Right renal cortex interstitium (tissue), 3 donors: ENCODE results near the gene TUBA1C. TPM values are rescaled to one million over a fixed set of nuclear protein-coding genes. Genes with fewer than 3 reads are reported as not detected.
A peak's percentile ranks its signal among the peaks of the same experiment; 100 is the strongest.

Experiments used
- DNase-seq, 3 donors: peaks; one replicate each; pipeline ENCODE4 v3.0.0-alpha.2; 2013; ENCODE audit warnings: low read depth in 3 of 3, low spot score in 2 of 3
- polyA plus RNA-seq, 3 donors: library from polyadenylated mRNA; unstranded; fragments of 120-200 nt; gene quantifications; one replicate each; pipeline ENCODE4 v1.2.1, GENCODE V29; 2013; ENCODE audit not compliant: insufficient read length in 3 of 3

TUBA1C gene
- 100 to 1,000 TPM; 142 to 183 (median 163) TPM for polyA plus RNA-seq

GRCh38 chr12:49264873-49265792 lies at the start of gene TUBA1C:
TSS of gene TUBA1C (plus strand) at chr12:49265082. CDS start at chr12:49265182, 100 bp downstream.
- DNase-seq: peak; percentile 71 to 80 (median 78)

GRCh38 chr12:49219417-49220026 lies 45.4 kb upstream of the TUBA1C start:
- no peak for DNase-seq

- DNase-seq: no peak
Observed at GRCh38 chr12:49220972-49221371, 43.9 kb upstream of the TUBA1C start.

GRCh38 chr12:49223122-49223521 lies 41.8 kb upstream of the TUBA1C start:
- DNase-seq: no peak

GRCh38 chr12:49223590-49224369 lies 41.1 kb upstream of the TUBA1C start:
- DNase-seq: no peak

- DNase-seq: no peak
Observed at GRCh38 chr12:49225576-49226166, 39.2 kb upstream of the TUBA1C start.

GRCh38 chr12:49227713-49228112 lies 37.2 kb upstream of the TUBA1C start:
- DNase-seq: no peak

GRCh38 chr12:49228653-49229052 lies 36.2 kb upstream of the TUBA1C start:
- no peak for DNase-seq

GRCh38 chr12:49230176-49230804 lies 34.6 kb upstream of the TUBA1C start:
- DNase-seq: no peak

- no peak for DNase-seq
Observed at GRCh38 chr12:49230805-49231194, 34.1 kb upstream of the TUBA1C start.

GRCh38 chr12:49231878-49232655 lies 32.8 kb upstream of the TUBA1C start:
- no peak for DNase-seq

GRCh38 chr12:49232940-49233841 lies 31.7 kb upstream of the TUBA1C start:
- DNase-seq: no peak

- DNase-seq: no peak
Observed at GRCh38 chr12:49233842-49234526, 30.9 kb upstream of the TUBA1C start.

GRCh38 chr12:49236423-49236822 lies 28.5 kb upstream of the TUBA1C start:
- no peak for DNase-seq

GRCh38 chr12:49243631-49244030 lies 21.3 kb upstream of the TUBA1C start:
- DNase-seq: no peak

GRCh38 chr12:49244176-49244575 lies 20.7 kb upstream of the TUBA1C start:
- no peak for DNase-seq

GRCh38 chr12:49251357-49251756 lies 13.5 kb upstream of the TUBA1C start:
- DNase-seq: no peak

GRCh38 chr12:49253033-49253623 lies 11.8 kb upstream of the TUBA1C start:
- DNase-seq: no peak
